K562 (cell line): ENCODE data around the gene PTGER3. TPM values are rescaled to one million over a fixed set of nuclear protein-coding genes. Genes with fewer than 3 reads are reported as not detected.

Experiments
- GTF2F1 ChIP-seq: IDR thresholded peaks from 2 replicates; pipeline ENCODE4 v1.6.1; 2011; ENCODE audit warnings: low read depth, low read length, improper control_type of control experiment
- HNRNPL ChIP-seq: fragments of 200-400 bp; formaldehyde crosslinking; IDR thresholded peaks from 2 replicates; pipeline ENCODE4 v1.6.1; 2017; ENCODE audit warnings: low read depth, mild to moderate bottlenecking, low read length
- KAT2B ChIP-seq: IDR thresholded peaks from one replicate; pipeline ENCODE4 v1.6.1; 2012; ENCODE audit warnings: low read depth, mild to moderate bottlenecking, control low read depth, inconsistent platforms, low read length, moderate library complexity
- MECOM ChIP-seq: fragments of 250-450 bp; sonication (Bioruptor Pico); IDR thresholded peaks from 2 replicates; pipeline ENCODE4 v1.8.0; 2022; ENCODE audit warnings: inconsistent platforms
- NFE2 ChIP-seq: IDR thresholded peaks from 2 replicates; pipeline ENCODE4 v1.6.1; 2014; ENCODE audit warnings: antibody characterized with exemption, low read depth
- POLR2AphosphoS2 ChIP-seq: IDR thresholded peaks from 2 replicates; pipeline ENCODE4 v1.6.1; 2012; ENCODE audit warnings: low read length, improper control_type of control experiment
- PREB ChIP-seq: sonication (generic); formaldehyde crosslinking; IDR thresholded peaks from 2 replicates; pipeline ENCODE4 v1.8.1; 2023; ENCODE audit warnings: mild to moderate bottlenecking, missing genetic modification reagents
- RBM34 ChIP-seq: fragments of 200-400 bp; formaldehyde crosslinking; IDR thresholded peaks from 2 replicates; pipeline ENCODE4 v1.6.1; 2018; ENCODE audit warnings: low read length, borderline replicate concordance; ENCODE audit not compliant: insufficient read depth
- RBM39 ChIP-seq: fragments of 200-400 bp; formaldehyde crosslinking; optimal IDR thresholded peaks from 2 replicates; pipeline ENCODE3; 2018; ENCODE audit warnings: low read depth, low read length
- SMARCE1 ChIP-seq: fragments of 450-650 bp; IDR thresholded peaks from 2 replicates; pipeline ENCODE4 v1.7.1; 2016; ENCODE audit warnings: mild to moderate bottlenecking
- STAG1 ChIP-seq: sonication (generic); formaldehyde crosslinking; IDR thresholded peaks from 2 replicates; pipeline ENCODE4 v1.5.0; 2020; ENCODE audit warnings: missing genetic modification reagents, borderline replicate concordance
- ZHX1 ChIP-seq: fragments of 150-350 bp; conservative IDR thresholded peaks from 2 replicates; pipeline ENCODE4 v1.6.1; 2014; ENCODE audit warnings: low read length
- ZNF124 ChIP-seq: sonication (generic); formaldehyde crosslinking; IDR thresholded peaks from 2 replicates; pipeline ENCODE4 v1.8.1; 2022; ENCODE audit warnings: missing genetic modification reagents
- ZNF184 ChIP-seq: sonication (generic); formaldehyde crosslinking; IDR thresholded peaks from 2 replicates; pipeline ENCODE4 v1.5.0; 2020; ENCODE audit warnings: missing genetic modification reagents
- ZNF253 ChIP-seq: fragments of 250-450 bp; sonication (Bioruptor Pico); conservative IDR thresholded peaks from 2 replicates; pipeline ENCODE4 v1.6.1; 2021; ENCODE audit warnings: mild to moderate bottlenecking
- polyA plus RNA-seq, 8 experiments: library from polyadenylated mRNA; depleted of rRNA in 4 of 8; stranded (reverse) in 5 of 8; unstranded in 3 of 8; fragments of >200 nt; fragmentation: Nextera tagmentation in 2 of 8; fragmentation: Illumina TruSeq in 1 of 8; extraction: Ambion mirVana in 2 of 8; extraction: Trizol in 1 of 8; gene quantifications; 2 replicates each; pipeline versions ENCODE4 v1.2.1 to v1.2.3, GENCODE V29; 2011 to 2014; ENCODE audit warnings: inconsistent platforms in 1 of 8, missing spikeins in 1 of 8
- total RNA-seq, 7 experiments: library from RNA; depleted of rRNA in 6 of 7; stranded (reverse); fragments of >200 nt in 6 of 7; fragmentation: Illumina TruSeq in 2 of 7; extraction: Trizol in 2 of 7; gene quantifications; 2 replicates each; pipeline versions ENCODE4 v1.2.1 to v1.2.3, GENCODE V29; 2011 to 2021; ENCODE audit warnings: low replicate concordance in 1 of 7
- TF ChIP-seq, protein P1 (sequence below), 2 experiments: fragments of 200-800 bp in 1 of 2; sonication (Bioruptor generic) in 1 of 2; sonication (generic) in 1 of 2; formaldehyde crosslinking in 1 of 2; IDR thresholded peaks in 1 of 2; conservative IDR thresholded peaks in 1 of 2; 2 replicates each; pipeline versions ENCODE4 v1.5.0 to v1.6.1; 2016 to 2020; ENCODE audit warnings: missing compliant biosample characterization in 1 of 2, missing genetic modification characterization in 1 of 2, missing genetic modification reagents in 1 of 2
- TF ChIP-seq, protein P2 (sequence below): fragments of 250-450 bp; sonication (Bioruptor Pico); IDR thresholded peaks from 2 replicates; pipeline ENCODE4 v1.4.0; 2020; ENCODE audit warnings: mild to moderate bottlenecking
- TF ChIP-seq, protein P3 (sequence below): sonication (generic); formaldehyde crosslinking; IDR thresholded peaks from 2 replicates; pipeline ENCODE4 v1.8.0; 2022; ENCODE audit warnings: missing genetic modification reagents, mild to moderate bottlenecking, borderline replicate concordance

The PTGER3 gene
- total and polyA plus RNA-seq, 9 of the 15 experiments (the other 6 are each of a cell fraction or from before 2014, with no cell fraction given) = 3.8 to 28.5 (median 14.2) TPM

GRCh38 chr1:71080739-71081696 lies 33.4 kb upstream of the PTGER3 start, which contains the start of gene ZRANB2 (continued):
- 0 out of 2 replicates have a peak, but pooled peaks have one; percentile 44 for TF ChIP-seq ZHX1
- TF ChIP-seq, protein P1, sequence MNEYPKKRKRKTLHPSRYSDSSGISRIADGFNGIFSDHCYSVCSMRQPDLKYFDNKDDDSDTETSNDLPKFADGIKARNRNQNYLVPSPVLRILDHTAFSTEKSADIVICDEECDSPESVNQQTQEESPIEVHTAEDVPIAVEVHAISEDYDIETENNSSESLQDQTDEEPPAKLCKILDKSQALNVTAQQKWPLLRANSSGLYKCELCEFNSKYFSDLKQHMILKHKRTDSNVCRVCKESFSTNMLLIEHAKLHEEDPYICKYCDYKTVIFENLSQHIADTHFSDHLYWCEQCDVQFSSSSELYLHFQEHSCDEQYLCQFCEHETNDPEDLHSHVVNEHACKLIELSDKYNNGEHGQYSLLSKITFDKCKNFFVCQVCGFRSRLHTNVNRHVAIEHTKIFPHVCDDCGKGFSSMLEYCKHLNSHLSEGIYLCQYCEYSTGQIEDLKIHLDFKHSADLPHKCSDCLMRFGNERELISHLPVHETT (CRISPR knock-in tag; conservative IDR thresholded peaks at IDR 0.05 in 1 of 2, IDR thresholded peaks at IDR 0.05 in 1 of 2) = peak in 1 of 2 experiments; percentile 71; a peak in 2 of 4 replicates
- no peak for TF ChIP-seq KAT2B
- TF ChIP-seq RBM34 = no peak
- TF ChIP-seq MECOM (CRISPR knock-in tag) = no peak
- TF ChIP-seq POLR2AphosphoS2 = peak; percentile 81; the same call in 1 of the 2 replicates
- no peak for TF ChIP-seq STAG1 (CRISPR knock-in tag)
- TF ChIP-seq ZNF184 = no peak
- TF ChIP-seq, protein P2, sequence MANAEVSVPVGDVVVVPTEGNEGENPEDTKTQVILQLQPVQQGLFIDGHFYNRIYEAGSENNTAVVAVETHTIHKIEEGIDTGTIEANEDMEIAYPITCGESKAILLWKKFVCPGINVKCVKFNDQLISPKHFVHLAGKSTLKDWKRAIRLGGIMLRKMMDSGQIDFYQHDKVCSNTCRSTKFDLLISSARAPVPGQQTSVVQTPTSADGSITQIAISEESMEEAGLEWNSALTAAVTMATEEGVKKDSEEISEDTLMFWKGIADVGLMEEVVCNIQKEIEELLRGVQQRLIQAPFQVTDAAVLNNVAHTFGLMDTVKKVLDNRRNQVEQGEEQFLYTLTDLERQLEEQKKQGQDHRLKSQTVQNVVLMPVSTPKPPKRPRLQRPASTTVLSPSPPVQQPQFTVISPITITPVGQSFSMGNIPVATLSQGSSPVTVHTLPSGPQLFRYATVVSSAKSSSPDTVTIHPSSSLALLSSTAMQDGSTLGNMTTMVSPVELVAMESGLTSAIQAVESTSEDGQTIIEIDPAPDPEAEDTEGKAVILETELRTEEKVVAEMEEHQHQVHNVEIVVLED = no peak
- TF ChIP-seq GTF2F1 = peak; percentile 45; the same call in 1 of the 2 replicates
- TF ChIP-seq NFE2 = peak; percentile 91
- no peak for TF ChIP-seq SMARCE1
- TF ChIP-seq ZNF253 (CRISPR knock-in tag) = no peak
- TF ChIP-seq, protein P3, sequence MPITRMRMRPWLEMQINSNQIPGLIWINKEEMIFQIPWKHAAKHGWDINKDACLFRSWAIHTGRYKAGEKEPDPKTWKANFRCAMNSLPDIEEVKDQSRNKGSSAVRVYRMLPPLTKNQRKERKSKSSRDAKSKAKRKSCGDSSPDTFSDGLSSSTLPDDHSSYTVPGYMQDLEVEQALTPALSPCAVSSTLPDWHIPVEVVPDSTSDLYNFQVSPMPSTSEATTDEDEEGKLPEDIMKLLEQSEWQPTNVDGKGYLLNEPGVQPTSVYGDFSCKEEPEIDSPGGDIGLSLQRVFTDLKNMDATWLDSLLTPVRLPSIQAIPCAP (CRISPR knock-in tag) = no peak
- no peak for TF ChIP-seq ZNF124 (CRISPR knock-in tag)
- TF ChIP-seq PREB = no peak
- TF ChIP-seq RBM39 = no peak
- no peak for TF ChIP-seq HNRNPL
